Measurements from ENCODE around the gene GSG1L.
"Not testable (repeated sequence)": the region's sequence is repeated elsewhere in the genome, so short reads cannot be mapped to it uniquely, and the experiment has no call there.

The GSG1L gene

GRCh38 chr16:27907457-27907972, 156.0 kb downstream of the GSG1L start:
- DNase-seq (ENCODE audit: low read depth in 3 of 3, low spot score in 1 of 3): no peak

DNA sequence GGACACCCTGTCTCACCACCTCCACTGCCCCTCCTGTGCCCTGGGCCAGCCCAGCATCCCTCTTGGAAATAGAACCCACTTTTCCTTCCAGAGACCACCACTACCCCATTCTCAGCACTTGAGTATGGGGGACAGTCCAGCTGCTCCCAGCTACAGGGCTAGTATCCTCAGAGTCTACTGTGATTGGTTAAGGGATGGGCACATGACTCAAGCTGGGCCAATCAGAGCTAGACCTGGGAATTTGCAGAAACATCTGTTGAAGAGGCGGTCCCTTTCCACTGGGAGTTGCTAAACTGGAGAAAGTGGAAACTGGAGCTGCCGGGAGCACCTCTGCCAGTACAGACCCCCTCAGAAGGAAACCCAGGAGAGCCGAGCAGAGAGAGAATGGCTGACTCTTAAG, 156.6 kb downstream of the GSG1L start:
- DNase-seq (ENCODE audit: low read depth in 3 of 3, low spot score in 1 of 3): no peak

DNA sequence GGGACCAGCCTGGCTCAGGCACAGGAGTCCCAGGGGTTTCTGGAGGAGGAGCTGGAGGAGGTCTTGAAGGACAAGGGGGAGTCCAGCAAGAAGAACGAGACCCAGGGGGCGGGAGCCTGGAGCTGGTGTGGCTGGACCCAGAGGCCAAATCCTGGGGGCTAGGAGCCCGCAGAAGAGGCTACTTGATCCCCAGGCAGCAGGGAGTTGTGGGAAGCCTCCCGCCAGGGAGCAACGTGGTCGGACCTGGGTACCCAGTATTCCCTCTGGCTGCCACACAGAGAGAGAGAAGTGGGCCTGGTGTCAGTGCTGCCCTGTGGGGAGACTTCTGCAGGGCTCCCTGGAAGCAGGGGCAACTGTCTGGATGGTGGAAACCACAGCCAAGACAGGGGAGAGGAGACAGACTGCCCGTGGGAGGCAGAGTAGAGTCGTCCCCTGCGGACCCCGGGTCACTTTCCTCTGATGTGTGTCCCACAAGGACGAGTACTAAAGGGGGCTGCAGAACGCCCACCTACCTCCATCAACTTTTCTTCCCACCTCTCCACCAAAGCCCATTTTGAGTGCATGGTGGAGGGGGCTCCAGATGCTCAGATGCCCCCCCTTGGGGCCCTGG, 160.4 kb downstream of the GSG1L start:
- DNase-seq (ENCODE audit: low read depth in 3 of 3, low spot score in 1 of 3): no peak

DNA sequence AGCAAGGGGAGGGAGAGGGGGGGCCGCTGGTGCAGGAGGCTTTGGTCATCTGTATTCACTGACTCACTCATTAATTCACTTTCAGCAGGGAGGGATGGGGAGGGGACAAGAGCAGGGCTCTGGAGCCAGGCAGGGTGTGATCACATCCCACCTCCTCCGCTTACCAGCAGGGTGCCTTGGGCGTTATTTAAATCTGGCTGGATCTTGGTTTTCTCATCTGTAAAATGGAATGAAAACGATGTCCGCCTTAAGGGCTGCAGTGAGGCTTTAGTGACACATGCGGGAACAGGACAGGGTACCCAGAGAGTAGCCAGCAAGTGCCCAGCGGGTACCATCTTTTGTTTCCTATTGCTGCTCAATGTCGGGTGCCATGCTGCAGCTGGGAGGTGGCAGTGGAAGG, 161.0 kb downstream of the GSG1L start:
- no peak for DNase-seq (ENCODE audit: low read depth in 3 of 3, low spot score in 1 of 3)

DNA sequence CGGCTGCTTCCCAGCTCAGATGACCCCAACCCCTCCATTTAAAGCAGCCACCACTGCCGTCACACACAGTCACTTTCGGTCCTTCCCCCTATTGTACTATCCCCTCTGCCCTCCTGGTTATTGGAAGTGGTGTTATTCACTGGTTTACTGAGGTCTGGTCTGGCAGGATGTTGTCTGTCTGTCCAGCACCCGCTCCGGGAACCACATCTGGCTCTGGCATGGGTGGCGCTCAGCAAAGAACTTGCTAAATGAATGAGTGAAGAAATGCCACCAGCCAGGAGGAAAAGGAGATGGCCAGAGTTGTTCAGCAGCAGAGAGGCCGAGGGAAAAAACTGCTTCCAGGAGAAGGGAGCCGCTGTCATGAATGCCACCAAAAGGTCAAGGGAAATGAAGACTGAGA, 161.6 kb downstream of the GSG1L start:
- DNase-seq (ENCODE audit: low read depth in 3 of 3, low spot score in 1 of 3): no peak

DNA sequence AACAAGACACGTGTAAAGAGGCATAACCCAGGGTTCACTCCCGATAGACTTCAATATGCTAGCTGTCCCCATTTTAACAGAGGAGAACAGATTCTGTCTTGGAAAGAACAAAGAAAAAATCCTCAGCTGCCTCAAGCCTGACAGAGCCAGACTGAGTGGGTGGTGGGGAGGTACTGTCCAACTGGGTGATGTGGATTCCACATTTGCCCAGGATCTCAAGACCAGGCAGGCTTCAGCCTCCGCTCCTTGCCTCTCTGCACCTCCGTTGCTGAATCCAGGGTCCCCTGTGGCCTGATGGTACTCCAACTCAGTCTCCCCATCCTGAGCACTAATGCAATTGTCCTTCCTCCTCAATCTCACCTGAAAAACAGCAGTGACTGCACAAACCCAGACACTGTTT, 163.8 kb downstream of the GSG1L start:
- DNase-seq (ENCODE audit: low read depth in 3 of 3, low spot score in 1 of 3): no peak

GRCh38 chr16:27894386-27894785, 169.1 kb downstream of the GSG1L start:
- DNase-seq (ENCODE audit: low read depth in 3 of 3, low spot score in 1 of 3): no peak

DNA sequence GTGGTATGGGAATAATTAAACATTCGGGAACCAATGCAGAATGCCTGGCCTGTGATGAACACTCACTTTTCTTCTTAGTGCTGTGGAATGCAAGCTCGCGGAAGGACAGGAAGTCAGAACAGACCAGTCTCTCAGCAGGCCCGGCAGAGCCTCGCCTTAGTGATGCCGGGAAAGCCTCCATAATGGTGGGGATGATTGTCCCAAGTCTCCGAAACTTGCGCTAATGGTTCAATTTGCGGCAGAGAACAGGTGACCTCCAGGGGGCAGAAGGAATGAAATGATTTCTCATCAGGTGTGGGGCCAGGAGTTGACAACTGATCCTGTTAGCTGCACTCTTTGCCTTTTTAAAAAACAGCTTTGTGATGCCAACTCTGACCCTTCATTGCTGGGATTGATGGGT, 170.6 kb downstream of the GSG1L start:
- no peak for DNase-seq (ENCODE audit: low read depth in 3 of 3, low spot score in 1 of 3)

DNA sequence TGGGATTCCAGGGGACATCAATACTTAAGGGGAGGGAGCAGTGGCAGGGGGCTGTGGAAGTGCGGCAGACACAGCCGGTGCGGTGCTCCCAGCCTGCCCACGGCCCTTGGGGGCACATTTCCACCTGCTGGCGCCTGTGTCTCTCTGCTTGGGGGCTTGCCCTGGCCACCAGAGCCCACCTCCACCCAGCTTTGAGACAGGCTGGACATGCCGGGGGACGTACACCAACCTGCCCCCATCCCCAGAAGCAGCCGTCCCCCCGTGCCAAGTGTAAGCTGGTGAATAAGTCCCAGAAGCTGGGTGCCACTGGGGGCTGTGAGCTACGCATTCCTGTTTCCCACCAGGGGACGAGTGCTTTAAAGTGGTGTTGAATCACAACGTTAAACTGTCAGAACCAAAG, 172.6 kb downstream of the GSG1L start:
- DNase-seq (ENCODE audit: low read depth in 3 of 3, low spot score in 1 of 3): no peak

GRCh38 chr16:27890006-27890405, 173.5 kb downstream of the GSG1L start:
- DNase-seq (ENCODE audit: low read depth in 3 of 3, low spot score in 1 of 3): no peak

DNA sequence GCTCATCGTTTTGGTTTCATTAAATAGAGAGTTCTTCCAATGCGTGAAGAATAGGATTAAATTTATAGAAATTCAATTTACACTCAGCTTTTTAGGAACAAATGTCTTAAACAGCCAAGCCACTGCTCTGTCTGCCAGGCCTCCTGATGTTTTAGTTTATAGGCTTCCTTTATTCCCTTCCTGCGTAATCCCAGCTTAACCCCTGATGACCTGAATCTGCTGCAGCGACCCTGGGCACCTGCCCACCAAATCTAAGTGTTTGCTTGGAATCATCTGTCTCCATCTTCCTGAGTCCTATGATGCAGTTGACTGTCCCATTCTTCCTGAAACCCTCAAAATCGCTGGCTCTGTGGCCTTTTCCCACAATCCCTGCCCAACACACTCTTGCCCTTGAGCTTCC, 179.9 kb downstream of the GSG1L start:
- no peak for DNase-seq (ENCODE audit: low read depth in 3 of 3, low spot score in 1 of 3)

DNA sequence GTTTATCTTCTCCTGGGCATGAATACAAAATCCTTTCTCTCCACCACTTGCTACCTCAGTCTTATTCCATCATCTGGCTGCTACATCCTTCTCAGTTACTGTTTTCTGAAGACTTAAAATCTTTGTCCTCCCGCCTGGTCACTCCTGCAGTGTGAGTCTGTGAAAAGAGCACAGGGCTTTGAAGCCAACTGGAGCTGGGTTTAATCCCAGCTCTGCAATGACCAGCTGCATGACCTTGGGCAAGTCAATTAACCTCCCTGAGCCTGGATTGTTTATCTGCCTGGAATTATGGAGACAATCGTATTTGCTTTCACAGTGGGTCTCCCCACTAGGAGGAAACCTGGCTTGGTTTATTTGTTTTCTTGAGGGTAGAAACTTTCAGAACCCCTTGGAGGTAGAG, 183.2 kb downstream of the GSG1L start:
- no peak for DNase-seq (ENCODE audit: low read depth in 3 of 3, low spot score in 1 of 3)

- no peak for DNase-seq (ENCODE audit: low read depth in 3 of 3, low spot score in 1 of 3)
These were observed 183.8 kb downstream of the GSG1L start for GRCh38 chr16:27879601-27880247.

DNA sequence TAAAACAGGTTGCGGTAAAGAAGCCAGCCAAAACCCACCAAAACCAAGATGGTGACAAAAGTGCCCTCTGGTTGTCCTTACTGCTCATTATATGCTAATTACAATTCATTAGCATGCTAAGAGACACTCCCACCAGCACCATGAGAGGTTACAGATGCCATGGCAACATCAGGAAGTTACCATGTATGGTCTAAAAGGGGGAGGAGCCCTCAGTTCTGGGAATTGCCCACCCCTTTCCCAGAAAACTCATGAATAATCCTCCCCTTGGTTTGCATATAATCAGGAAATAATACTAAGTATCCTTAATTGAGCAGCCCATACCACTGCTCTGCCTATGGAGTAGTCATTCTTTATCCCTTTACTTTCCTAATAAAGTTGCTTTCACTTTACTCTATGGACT, 190.9 kb downstream of the GSG1L start:
- not testable (repeated sequence) for DNase-seq (ENCODE audit: low read depth in 3 of 3, low spot score in 1 of 3)

GRCh38 chr16:27870116-27870798, 193.3 kb downstream of the GSG1L start:
- no peak for DNase-seq (ENCODE audit: low read depth in 3 of 3, low spot score in 1 of 3)

GRCh38 chr16:27869411-27869810, 194.1 kb downstream of the GSG1L start:
- DNase-seq (ENCODE audit: low read depth in 3 of 3, low spot score in 1 of 3): no peak

DNA sequence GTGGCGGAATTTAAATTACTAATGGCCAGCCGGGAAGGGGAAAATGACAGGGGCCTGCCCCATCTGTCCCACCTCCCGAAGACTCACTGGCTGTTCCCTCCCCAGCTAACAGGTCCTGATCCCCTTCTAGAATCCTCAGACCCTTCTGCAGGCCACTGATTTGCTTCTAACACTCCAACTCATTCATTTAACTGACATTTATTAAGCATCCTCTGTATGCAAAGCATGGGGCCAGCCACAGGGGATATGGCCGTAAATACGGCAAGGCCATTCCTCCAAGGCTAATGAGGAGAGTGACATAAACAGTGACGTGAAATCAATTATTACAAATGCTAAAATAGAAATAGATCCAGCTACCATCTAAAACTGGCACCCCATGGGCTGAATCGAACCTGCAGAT, 195.3 kb downstream of the GSG1L start:
- no peak for DNase-seq (ENCODE audit: low read depth in 3 of 3, low spot score in 1 of 3)

DNA sequence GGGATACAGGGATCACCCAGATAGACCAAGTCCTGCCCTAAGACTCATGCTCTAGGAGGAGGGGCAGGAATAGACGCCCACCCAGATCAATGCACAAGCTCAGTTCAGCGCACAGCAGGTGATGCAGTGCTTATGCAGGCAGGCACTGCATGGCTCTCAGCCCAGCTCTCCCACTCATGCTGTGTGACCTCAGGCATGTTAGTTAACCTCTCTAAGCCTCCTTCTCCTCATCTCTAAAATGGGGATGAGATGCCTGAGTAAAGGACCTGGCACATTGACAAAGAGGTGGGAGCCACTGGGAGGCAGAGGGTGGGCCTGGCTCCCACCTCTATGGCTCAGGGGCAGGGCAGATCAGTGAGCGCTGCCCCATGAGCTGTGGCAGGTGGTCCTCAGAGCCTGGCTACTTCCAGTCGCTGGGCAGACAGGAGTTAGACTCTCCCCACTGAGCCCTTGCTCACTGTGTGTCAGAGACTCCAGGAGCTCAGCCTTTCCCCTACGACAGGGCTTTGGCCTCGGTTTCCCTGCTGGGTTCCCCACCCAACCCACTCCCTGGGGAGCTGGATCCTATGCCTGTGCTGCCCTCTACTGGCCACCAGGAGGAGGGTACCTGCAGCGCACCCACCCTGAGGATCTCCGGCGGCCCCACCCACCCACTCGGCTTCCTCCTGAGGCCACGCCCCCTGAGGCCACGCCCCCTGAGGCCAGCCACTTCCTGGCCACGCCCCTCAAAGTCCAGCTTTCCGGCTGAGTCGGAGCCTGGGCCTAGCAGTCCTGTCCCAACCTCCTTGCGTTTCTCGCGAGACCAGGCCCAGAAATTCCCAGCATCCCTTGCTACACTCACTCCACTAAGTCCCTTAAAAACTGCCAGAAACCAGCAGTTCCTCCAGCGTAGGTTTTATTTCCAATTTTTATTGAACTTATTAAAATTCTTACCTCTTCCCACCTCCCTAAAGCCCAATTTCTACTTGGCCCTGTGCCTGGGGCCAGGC, 196.1 kb downstream of the GSG1L start:
- peak in 2 of 3 donors; percentile 4 to 14 for DNase-seq (ENCODE audit: low read depth in 3 of 3, low spot score in 1 of 3)

GRCh38 chr16:27863377-27863776, 200.1 kb downstream of the GSG1L start:
- no peak for DNase-seq (ENCODE audit: low read depth in 3 of 3, low spot score in 1 of 3)

- DNase-seq (ENCODE audit: low read depth in 3 of 3, low spot score in 1 of 3): no peak
These were observed 200.6 kb downstream of the GSG1L start for GRCh38 chr16:27862953-27863352.

- DNase-seq (ENCODE audit: low read depth in 3 of 3, low spot score in 1 of 3): no peak
These were observed 203.4 kb downstream of the GSG1L start for GRCh38 chr16:27860091-27860490.

Data from stimulated activated CD4-positive, alpha-beta T cell treated with anti-CD3 and anti-CD28 coated beads, TNF-alpha, amount 100 ng/mL, for 1 hour (primary cell).